Measurements from ENCODE around the gene BCAT1.
"Not testable (repeated sequence)": the region's sequence is repeated elsewhere in the genome, so short reads cannot be mapped to it uniquely, and the experiment has no call there.

DNA sequence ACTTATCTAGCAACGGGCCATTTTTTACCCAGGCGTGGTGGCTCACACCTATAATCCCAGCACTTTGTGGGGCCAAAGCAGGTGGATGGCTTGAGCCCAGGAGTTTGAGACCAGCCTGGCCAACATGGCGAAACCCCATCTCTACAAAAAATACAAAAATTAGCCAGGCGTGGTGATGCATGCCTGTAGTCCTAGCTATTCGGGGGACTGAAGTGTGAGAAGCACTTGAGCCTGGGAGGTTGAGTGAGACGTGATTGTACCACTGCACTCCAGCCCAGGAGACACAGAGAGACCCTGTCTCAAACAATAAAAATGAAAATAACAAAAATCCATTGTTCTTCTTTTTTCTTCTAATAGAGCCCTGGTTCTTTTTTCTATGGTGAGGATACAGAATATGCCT, 7.5 kb upstream of the BCAT1 start:
- TF ChIP-seq, protein P1, sequence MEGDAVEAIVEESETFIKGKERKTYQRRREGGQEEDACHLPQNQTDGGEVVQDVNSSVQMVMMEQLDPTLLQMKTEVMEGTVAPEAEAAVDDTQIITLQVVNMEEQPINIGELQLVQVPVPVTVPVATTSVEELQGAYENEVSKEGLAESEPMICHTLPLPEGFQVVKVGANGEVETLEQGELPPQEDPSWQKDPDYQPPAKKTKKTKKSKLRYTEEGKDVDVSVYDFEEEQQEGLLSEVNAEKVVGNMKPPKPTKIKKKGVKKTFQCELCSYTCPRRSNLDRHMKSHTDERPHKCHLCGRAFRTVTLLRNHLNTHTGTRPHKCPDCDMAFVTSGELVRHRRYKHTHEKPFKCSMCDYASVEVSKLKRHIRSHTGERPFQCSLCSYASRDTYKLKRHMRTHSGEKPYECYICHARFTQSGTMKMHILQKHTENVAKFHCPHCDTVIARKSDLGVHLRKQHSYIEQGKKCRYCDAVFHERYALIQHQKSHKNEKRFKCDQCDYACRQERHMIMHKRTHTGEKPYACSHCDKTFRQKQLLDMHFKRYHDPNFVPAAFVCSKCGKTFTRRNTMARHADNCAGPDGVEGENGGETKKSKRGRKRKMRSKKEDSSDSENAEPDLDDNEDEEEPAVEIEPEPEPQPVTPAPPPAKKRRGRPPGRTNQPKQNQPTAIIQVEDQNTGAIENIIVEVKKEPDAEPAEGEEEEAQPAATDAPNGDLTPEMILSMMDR (IDR thresholded peaks at IDR 0.05): not testable (repeated sequence)
- TF ChIP-seq POLR2AphosphoS5 (IDR thresholded peaks at IDR 0.05); EP300 (IDR thresholded peaks at IDR 0.05; ENCODE audit: low read depth); POLR2A (IDR thresholded peaks at IDR 0.05): not testable (repeated sequence)

Measured in transverse colon (tissue), 4 donors.